ENCODE results near the gene TREML2.

TREML2 gene

GRCh38 chr6:41209547-41210320 is 8.8 kb upstream of the TREML2 start:
- TF ChIP-seq CREB1 (IDR thresholded peaks at IDR 0.05; ENCODE audit: low read depth), result no peak
- no peak for TF ChIP-seq CEBPB (IDR thresholded peaks at IDR 0.05)
- no peak for TF ChIP-seq FOXM1 (IDR thresholded peaks at IDR 0.05; ENCODE audit: borderline replicate concordance, low read depth)
- TF ChIP-seq TEAD4 (IDR thresholded peaks at IDR 0.05), result no peak

DNA sequence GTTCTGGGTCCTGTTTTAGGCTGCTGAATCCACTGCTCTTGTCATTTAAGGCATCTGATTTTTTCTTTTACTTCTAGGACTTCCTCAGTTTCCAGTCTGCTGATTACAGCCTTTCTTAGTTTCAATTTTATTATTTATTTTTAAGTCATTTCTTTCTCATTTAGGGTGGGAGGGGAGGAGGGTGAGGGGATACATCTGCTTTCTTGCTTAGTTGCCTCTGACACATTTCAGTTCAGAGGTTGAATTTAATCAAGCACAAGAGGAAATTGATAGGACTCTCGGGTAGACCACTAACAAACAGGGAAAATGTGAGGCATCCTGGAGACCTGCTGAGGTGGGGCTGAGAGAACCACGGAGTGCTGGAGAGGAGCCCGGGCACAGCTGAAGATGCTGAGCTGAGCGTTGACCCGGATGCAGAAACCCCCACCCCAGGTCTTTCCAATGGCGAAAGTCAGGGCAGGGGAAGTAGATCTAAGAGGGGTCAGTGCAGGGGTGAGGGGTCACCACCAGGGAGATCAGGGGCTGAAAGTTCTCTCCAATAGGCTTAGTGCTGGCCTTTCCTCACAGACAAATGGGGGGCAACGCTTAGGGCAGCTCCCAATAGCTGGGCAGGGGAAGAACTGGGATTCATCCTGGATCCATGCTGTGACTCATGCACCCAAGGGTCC is 7.6 kb upstream of the TREML2 start:
- no peak for TF ChIP-seq YY1 (IDR thresholded peaks at IDR 0.05; ENCODE audit: low read depth)
- no peak for TF ChIP-seq NFIC (IDR thresholded peaks at IDR 0.05)
- TF ChIP-seq, protein P1, sequence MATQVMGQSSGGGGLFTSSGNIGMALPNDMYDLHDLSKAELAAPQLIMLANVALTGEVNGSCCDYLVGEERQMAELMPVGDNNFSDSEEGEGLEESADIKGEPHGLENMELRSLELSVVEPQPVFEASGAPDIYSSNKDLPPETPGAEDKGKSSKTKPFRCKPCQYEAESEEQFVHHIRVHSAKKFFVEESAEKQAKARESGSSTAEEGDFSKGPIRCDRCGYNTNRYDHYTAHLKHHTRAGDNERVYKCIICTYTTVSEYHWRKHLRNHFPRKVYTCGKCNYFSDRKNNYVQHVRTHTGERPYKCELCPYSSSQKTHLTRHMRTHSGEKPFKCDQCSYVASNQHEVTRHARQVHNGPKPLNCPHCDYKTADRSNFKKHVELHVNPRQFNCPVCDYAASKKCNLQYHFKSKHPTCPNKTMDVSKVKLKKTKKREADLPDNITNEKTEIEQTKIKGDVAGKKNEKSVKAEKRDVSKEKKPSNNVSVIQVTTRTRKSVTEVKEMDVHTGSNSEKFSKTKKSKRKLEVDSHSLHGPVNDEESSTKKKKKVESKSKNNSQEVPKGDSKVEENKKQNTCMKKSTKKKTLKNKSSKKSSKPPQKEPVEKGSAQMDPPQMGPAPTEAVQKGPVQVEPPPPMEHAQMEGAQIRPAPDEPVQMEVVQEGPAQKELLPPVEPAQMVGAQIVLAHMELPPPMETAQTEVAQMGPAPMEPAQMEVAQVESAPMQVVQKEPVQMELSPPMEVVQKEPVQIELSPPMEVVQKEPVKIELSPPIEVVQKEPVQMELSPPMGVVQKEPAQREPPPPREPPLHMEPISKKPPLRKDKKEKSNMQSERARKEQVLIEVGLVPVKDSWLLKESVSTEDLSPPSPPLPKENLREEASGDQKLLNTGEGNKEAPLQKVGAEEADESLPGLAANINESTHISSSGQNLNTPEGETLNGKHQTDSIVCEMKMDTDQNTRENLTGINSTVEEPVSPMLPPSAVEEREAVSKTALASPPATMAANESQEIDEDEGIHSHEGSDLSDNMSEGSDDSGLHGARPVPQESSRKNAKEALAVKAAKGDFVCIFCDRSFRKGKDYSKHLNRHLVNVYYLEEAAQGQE (IDR thresholded peaks at IDR 0.05; ENCODE audit: low read depth), result no peak
- TF ChIP-seq ZBTB7A (IDR thresholded peaks at IDR 0.05; ENCODE audit: low read depth), result no peak
- TF ChIP-seq CREB1 (IDR thresholded peaks at IDR 0.05; ENCODE audit: low read depth), result no peak
- no peak for TF ChIP-seq FOXM1 (IDR thresholded peaks at IDR 0.05; ENCODE audit: borderline replicate concordance, low read depth)
- TF ChIP-seq, protein P2, sequence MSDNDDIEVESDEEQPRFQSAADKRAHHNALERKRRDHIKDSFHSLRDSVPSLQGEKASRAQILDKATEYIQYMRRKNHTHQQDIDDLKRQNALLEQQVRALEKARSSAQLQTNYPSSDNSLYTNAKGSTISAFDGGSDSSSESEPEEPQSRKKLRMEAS (IDR thresholded peaks at IDR 0.05), result no peak
- TF ChIP-seq TCF12 (IDR thresholded peaks at IDR 0.05; ENCODE audit: low read depth), result no peak
- no peak for TF ChIP-seq EGR1 (IDR thresholded peaks at IDR 0.05)
- TF ChIP-seq TAF1 (IDR thresholded peaks at IDR 0.05; ENCODE audit: low read depth), result no peak
- TF ChIP-seq RAD21 (IDR thresholded peaks at IDR 0.05; ENCODE audit: low read depth), result no peak
- TF ChIP-seq, protein P3, sequence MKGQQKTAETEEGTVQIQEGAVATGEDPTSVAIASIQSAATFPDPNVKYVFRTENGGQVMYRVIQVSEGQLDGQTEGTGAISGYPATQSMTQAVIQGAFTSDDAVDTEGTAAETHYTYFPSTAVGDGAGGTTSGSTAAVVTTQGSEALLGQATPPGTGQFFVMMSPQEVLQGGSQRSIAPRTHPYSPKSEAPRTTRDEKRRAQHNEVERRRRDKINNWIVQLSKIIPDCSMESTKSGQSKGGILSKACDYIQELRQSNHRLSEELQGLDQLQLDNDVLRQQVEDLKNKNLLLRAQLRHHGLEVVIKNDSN (IDR thresholded peaks at IDR 0.05), result no peak
- no peak for TF ChIP-seq EP300 (IDR thresholded peaks at IDR 0.05; ENCODE audit: borderline replicate concordance)
- TF ChIP-seq TEAD4 (IDR thresholded peaks at IDR 0.05), result no peak
- TF ChIP-seq CEBPB (IDR thresholded peaks at IDR 0.05), result no peak

GRCh38 chr6:41204156-41204555 is 3.2 kb upstream of the TREML2 start:
- TF ChIP-seq FOXM1 (IDR thresholded peaks at IDR 0.05; ENCODE audit: borderline replicate concordance, low read depth) (no peak), YY1 (IDR thresholded peaks at IDR 0.05; ENCODE audit: low read depth) (no peak), NFIC (IDR thresholded peaks at IDR 0.05) (no peak), TCF12 (IDR thresholded peaks at IDR 0.05; ENCODE audit: low read depth) (no peak), TAF1 (IDR thresholded peaks at IDR 0.05; ENCODE audit: low read depth) (no peak), CEBPB (IDR thresholded peaks at IDR 0.05) (no peak), TEAD4 (IDR thresholded peaks at IDR 0.05) (no peak), EP300 (IDR thresholded peaks at IDR 0.05; ENCODE audit: borderline replicate concordance) (no peak), ZBTB7A (IDR thresholded peaks at IDR 0.05; ENCODE audit: low read depth) (no peak), CREB1 (IDR thresholded peaks at IDR 0.05; ENCODE audit: low read depth) (no peak), EGR1 (IDR thresholded peaks at IDR 0.05) (no peak), RAD21 (IDR thresholded peaks at IDR 0.05; ENCODE audit: low read depth) (no peak)
- TF ChIP-seq, protein P2 (IDR thresholded peaks at IDR 0.05), result no peak
- TF ChIP-seq, protein P1 (IDR thresholded peaks at IDR 0.05; ENCODE audit: low read depth), result no peak
- TF ChIP-seq, protein P3 (IDR thresholded peaks at IDR 0.05), result no peak

GRCh38 chr6:41201764-41202173 is 820 bp upstream of the TREML2 start:
- no peak for TF ChIP-seq ZBTB7A (IDR thresholded peaks at IDR 0.05; ENCODE audit: low read depth)
- no peak for TF ChIP-seq TAF1 (IDR thresholded peaks at IDR 0.05; ENCODE audit: low read depth)
- no peak for TF ChIP-seq NFIC (IDR thresholded peaks at IDR 0.05)
- no peak for TF ChIP-seq RAD21 (IDR thresholded peaks at IDR 0.05; ENCODE audit: low read depth)
- TF ChIP-seq TEAD4 (IDR thresholded peaks at IDR 0.05), result no peak
- no peak for TF ChIP-seq FOXM1 (IDR thresholded peaks at IDR 0.05; ENCODE audit: borderline replicate concordance, low read depth)

DNA sequence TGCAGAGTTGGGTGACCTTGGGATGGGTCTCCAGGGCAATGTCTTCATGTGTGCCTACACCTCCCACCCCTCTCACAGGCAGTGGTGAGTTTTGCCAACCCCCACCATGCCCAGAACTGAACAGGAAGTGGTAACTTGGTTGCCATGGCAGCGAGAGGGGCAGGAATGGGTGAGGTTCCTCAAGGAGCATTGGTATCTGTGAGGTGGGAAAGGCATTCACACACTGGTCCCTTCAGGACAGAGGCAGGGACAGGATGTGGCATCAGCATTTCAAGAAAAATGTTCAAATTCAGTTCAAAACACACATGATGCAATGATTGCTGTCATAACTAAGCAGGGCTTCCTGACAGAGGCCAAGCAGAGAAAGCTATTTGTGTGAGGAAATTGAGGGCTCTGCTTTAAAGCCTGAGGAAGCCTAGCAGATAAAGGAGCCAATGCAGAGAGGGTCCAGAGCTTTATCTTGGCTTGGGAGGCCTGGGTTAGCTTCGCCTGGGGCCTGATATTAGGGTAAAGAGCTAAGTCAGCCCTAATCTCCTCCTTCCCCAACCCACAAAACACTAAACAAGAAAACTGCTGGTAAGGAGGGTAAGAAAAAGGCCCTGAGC is 551 bp downstream of the TREML2 start:
- TF ChIP-seq, protein P2 (IDR thresholded peaks at IDR 0.05), result no peak
- TF ChIP-seq TAF1 (IDR thresholded peaks at IDR 0.05; ENCODE audit: low read depth) (no peak), YY1 (IDR thresholded peaks at IDR 0.05; ENCODE audit: low read depth) (no peak)

Measured in Ishikawa (cell line).